ENCODE measurements around the gene GPATCH4.

The GPATCH4 gene

GRCh38 chr1:156550346-156550745, 50.9 kb downstream of the GPATCH4 start:
- Histone ChIP-seq H2AFZ (no peak overlapping the region), H3K4me1 (no peaks in the 10 kb centered on the region), H3K9me3 (ENCODE audit: control insufficient read depth, low read length) (no peaks in the 10 kb centered on the region), H3K36me3 (ENCODE audit: control insufficient read depth, insufficient read depth, low read length) (no peaks in the 10 kb centered on the region), H3K27ac (no peak overlapping the region), H3K4me2 (ENCODE audit: low read length) (no peak overlapping the region), H3K4me3 (ENCODE audit: low read depth, low read length) (no peak overlapping the region), H3K27me3 (ENCODE audit: control insufficient read depth, insufficient read depth, low read length) (no peaks in the 10 kb centered on the region), H3K79me2 (no peaks in the 10 kb centered on the region), H3K9ac (no peak overlapping the region)
- no peak for TF ChIP-seq CTCF (IDR thresholded peaks at IDR 0.05)

GRCh38 chr1:156549831-156550230, 51.4 kb downstream of the GPATCH4 start:
- Histone ChIP-seq H3K27me3 (ENCODE audit: control insufficient read depth, insufficient read depth, low read length) (no peaks in the 10 kb centered on the region), H3K4me3 (ENCODE audit: low read depth, low read length) (no peak overlapping the region), H3K9me3 (ENCODE audit: control insufficient read depth, low read length) (no peaks in the 10 kb centered on the region), H3K9ac (no peak overlapping the region), H3K27ac (no peak overlapping the region), H3K79me2 (no peaks in the 10 kb centered on the region), H2AFZ (no peak overlapping the region), H3K4me1 (no peaks in the 10 kb centered on the region), H3K36me3 (ENCODE audit: control insufficient read depth, insufficient read depth, low read length) (no peaks in the 10 kb centered on the region), H3K4me2 (ENCODE audit: low read length) (no peak overlapping the region)
- TF ChIP-seq CTCF (IDR thresholded peaks at IDR 0.05): no peak

GRCh38 chr1:156549390-156549789, 51.9 kb downstream of the GPATCH4 start:
- no peaks in the 10 kb centered on the region for H3K9me3 ChIP-seq (ENCODE audit: control insufficient read depth, low read length)
- no peaks in the 10 kb centered on the region for H3K79me2 ChIP-seq
- no peak overlapping the region for H3K9ac ChIP-seq
- H3K27me3 ChIP-seq (ENCODE audit: control insufficient read depth, insufficient read depth, low read length): no peaks in the 10 kb centered on the region
- no peaks in the 10 kb centered on the region for H3K4me1 ChIP-seq
- no peak overlapping the region for H3K4me3 ChIP-seq (ENCODE audit: low read depth, low read length)
- H2AFZ ChIP-seq: no peak overlapping the region
- no peak for TF ChIP-seq CTCF (IDR thresholded peaks at IDR 0.05)
- no peak overlapping the region for H3K4me2 ChIP-seq (ENCODE audit: low read length)
- no peak overlapping the region for H3K27ac ChIP-seq
- H3K36me3 ChIP-seq (ENCODE audit: control insufficient read depth, insufficient read depth, low read length): no peaks in the 10 kb centered on the region

- Histone ChIP-seq H3K9ac (no peak overlapping the region), H3K4me2 (ENCODE audit: low read length) (no peak overlapping the region), H3K36me3 (ENCODE audit: control insufficient read depth, insufficient read depth, low read length) (no peaks in the 10 kb centered on the region), H3K27me3 (ENCODE audit: control insufficient read depth, insufficient read depth, low read length) (no peaks in the 10 kb centered on the region), H3K4me1 (peaks cover 2% of the 10 kb centered on the region), H3K27ac (no peak overlapping the region), H3K4me3 (ENCODE audit: low read depth, low read length) (no peak overlapping the region), H2AFZ (no peak overlapping the region), H3K79me2 (no peaks in the 10 kb centered on the region), H3K9me3 (ENCODE audit: control insufficient read depth, low read length) (no peaks in the 10 kb centered on the region)
- no peak for TF ChIP-seq CTCF (IDR thresholded peaks at IDR 0.05)
Observed at GRCh38 chr1:156547982-156548381, 53.3 kb downstream of the GPATCH4 start.

GRCh38 chr1:156547434-156547833, 53.8 kb downstream of the GPATCH4 start:
- Histone ChIP-seq H2AFZ (no peak overlapping the region), H3K9me3 (ENCODE audit: control insufficient read depth, low read length) (no peaks in the 10 kb centered on the region), H3K27me3 (ENCODE audit: control insufficient read depth, insufficient read depth, low read length) (no peaks in the 10 kb centered on the region), H3K79me2 (no peaks in the 10 kb centered on the region), H3K27ac (no peak overlapping the region), H3K4me3 (ENCODE audit: low read depth, low read length) (no peak overlapping the region), H3K4me1 (peaks cover 2% of the 10 kb centered on the region), H3K36me3 (ENCODE audit: control insufficient read depth, insufficient read depth, low read length) (no peaks in the 10 kb centered on the region), H3K9ac (no peak overlapping the region), H3K4me2 (ENCODE audit: low read length) (no peak overlapping the region)
- TF ChIP-seq CTCF (IDR thresholded peaks at IDR 0.05): no peak

Measured in parathyroid adenoma (tissue), 2 donors.